C4-2B (cell line): Measurements from ENCODE around the gene DST.

Experiments used
- H3K27ac ChIP-seq: fragments of 450-650 bp; 2 replicates; pipeline ENCODE4 v1.5.1; 2017
- ZFX ChIP-seq: fragments of 450-650 bp; IDR thresholded peaks from 2 replicates; pipeline ENCODE4 v1.6.1; 2017
- TF ChIP-seq, protein P1 (sequence below): fragments of 450-650 bp; conservative IDR thresholded peaks from 2 replicates; pipeline ENCODE4 v1.5.1; 2017; ENCODE audit warnings: mild to moderate bottlenecking

Gene DST

DNA sequence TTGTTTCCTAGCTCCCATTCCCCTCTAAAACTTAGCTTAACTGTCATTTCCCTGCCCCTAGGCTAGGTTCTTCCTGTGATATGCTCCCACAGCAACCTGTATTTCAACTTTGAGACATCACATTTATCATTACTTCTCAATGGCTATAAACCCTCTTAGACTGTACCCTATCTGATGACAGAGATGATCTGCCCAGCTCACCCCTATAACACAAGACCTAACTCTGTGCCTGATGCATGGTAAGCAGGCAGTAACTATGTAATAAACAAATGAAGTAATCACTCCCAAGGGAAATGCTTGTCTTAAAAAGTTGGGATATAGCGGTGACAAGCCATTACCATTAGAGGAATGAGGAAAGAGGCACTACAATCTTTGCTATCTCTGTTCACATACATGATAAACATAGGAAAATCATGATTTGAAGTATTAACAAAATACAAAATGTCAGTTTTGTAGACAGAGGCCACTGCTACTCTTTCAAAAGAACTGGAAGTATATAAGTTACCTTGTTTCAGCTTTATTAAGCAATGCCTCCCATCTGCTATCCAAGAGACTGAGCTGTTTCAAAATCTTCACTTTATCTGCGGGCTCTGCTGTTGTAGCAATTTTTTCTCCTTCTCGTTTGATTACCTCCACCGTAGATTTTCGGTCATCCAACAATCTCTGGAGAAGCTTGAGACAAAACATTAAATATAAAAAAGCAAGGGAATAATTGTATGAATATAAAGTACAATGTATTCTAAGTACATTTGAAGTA is 110.7 kb downstream of the DST start:
- no peak overlapping the region for H3K27ac ChIP-seq
- TF ChIP-seq, protein P1, sequence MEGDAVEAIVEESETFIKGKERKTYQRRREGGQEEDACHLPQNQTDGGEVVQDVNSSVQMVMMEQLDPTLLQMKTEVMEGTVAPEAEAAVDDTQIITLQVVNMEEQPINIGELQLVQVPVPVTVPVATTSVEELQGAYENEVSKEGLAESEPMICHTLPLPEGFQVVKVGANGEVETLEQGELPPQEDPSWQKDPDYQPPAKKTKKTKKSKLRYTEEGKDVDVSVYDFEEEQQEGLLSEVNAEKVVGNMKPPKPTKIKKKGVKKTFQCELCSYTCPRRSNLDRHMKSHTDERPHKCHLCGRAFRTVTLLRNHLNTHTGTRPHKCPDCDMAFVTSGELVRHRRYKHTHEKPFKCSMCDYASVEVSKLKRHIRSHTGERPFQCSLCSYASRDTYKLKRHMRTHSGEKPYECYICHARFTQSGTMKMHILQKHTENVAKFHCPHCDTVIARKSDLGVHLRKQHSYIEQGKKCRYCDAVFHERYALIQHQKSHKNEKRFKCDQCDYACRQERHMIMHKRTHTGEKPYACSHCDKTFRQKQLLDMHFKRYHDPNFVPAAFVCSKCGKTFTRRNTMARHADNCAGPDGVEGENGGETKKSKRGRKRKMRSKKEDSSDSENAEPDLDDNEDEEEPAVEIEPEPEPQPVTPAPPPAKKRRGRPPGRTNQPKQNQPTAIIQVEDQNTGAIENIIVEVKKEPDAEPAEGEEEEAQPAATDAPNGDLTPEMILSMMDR = no peak
- no peak for TF ChIP-seq ZFX

DNA sequence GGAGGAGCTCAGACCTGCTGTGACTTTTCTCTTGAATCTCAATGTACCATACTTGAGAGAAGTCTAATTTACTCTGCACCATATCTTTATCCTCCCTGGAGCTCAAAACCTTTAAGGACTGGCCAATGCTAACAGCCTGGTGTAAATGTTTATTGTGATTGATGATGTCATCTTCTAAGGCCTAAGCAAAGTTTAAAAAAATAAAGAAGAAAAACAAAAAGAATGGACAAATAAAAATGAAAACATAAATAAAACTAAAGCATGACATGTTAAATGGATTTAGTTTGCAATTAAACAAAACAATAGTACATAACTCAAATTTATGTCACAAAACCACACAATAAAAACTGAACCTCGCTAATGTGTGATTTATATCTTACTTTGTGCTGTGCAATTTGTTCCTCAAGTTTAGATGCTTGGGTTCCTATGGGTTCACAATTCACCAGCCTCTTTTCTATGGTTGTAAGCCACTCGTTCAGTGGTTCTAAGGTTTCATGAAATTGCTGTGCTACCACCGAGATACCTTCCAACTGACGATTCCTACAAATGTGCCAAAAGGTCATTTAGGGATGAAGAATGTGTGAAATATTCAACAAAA is 113.0 kb downstream of the DST start:
- no peak overlapping the region for H3K27ac ChIP-seq
- TF ChIP-seq, protein P1 = no peak
- TF ChIP-seq ZFX = no peak

DNA sequence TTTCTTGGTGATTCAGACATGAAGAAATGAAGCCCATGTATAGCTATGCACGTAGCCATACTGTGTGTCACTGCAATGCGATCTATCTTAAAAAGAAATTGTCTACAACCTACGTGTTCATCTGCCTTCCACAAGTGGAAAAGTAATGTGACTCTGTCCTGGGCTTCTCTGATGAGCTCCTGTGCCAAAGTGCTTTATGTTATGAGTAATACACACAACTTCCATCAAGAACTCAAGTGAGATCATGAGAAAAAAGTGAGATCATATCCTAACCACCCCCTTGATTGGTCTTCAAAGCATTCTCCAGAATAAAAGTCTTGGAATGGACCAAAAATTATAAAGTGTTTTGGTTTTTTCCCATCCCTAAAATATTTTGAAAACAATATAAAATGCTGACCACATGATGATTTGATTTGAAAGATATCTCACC is 114.3 kb downstream of the DST start:
- TF ChIP-seq ZFX = no peak
- TF ChIP-seq, protein P1 = no peak
- no peak overlapping the region for H3K27ac ChIP-seq

DNA sequence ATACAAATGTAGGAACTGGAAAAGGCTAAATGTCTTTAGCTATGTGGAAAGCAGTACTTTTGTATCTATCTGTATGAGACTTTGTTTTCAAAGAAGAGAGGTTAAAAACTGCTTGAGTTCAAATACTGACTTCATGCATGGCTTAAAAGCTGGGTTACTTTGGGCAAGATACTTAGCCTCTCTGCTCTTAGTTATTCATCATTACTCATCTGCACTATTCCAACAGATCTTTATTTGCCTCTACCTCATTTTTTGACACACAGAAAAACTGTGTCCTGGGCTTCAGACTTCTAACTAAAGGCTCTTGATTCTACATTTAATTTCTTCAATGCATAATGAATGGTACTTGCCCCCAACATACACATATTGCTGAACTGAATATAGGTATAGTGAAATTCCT is 114.8 kb downstream of the DST start:
- no peak overlapping the region for H3K27ac ChIP-seq
- TF ChIP-seq, protein P1 = no peak
- no peak for TF ChIP-seq ZFX

DNA sequence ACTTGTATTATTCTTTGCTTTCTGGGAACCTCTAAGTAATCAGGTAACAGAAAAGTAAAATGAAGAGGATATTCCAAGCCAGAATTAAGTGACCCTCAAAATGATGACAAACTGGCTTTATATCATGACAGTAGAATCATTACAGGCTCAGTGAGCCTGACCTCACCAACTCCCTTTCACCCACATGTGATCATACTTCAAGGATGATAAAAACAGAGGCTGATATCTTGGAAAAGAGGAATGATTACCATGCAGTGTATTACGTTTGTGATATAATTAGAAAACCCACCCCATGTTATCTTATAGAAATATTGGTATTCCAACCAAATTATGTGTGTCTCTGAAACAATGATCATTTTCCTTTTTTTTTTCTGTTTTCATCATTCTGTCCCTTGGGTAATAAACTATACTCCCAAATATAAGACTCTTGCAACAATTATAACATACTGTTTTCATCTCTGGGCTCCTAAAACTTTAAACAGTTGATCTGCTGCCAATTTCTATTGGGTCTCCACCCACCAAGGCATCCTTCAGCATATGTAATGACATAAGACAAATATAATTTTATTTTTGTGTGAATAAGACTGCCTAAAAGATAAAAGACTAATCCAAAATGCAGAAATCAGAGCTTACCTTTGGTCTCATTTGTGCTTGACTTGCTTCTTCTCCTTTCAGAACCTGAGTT is 115.7 kb downstream of the DST start:
- H3K27ac ChIP-seq = no peak overlapping the region
- no peak for TF ChIP-seq ZFX
- TF ChIP-seq, protein P1 = no peak

DNA sequence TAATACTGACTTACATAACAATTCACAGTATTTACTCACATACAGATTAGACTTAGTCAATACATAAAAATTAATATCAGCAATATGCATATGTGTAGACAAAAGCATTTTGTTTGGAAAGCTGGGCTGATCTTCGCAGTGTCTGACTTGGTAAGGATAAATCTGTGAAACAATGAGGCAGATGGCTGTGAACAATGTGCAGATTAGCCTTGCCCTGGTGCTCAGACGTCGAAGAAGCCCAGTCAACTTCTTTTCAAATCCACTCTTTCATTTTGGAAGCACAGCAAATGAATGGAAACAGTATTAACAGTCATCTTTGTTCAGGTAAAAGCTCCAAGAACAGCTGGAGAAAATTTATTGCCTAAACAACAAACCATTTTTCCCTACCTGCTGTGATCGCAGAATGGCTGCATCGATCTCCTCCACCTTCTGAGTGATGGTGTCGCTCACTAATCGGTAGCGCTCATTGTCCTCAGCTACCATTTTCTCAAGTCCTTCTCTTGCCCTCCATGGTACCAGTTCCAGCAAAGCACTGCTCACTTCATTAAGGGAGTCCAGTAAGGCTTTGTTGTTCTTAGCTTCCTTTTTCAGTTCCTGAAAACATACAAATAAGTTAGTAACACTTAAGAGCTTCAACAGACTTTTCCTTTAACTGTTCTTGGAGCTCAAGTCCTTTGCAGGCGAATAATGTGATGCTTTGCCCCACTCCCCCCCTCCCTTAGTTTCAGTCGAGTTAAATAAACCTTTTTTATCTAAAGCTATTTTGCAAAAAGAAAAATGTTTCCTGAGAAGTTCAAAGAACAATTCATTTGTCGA is 116.5 kb downstream of the DST start:
- no peak for TF ChIP-seq ZFX
- TF ChIP-seq, protein P1 = no peak
- H3K27ac ChIP-seq = no peak overlapping the region
